ENCODE measurements around the gene TECPR2. TPM values are rescaled to one million over a fixed set of nuclear protein-coding genes. Genes with fewer than 3 reads are reported as not detected.

The TECPR2 gene
- total RNA-seq, 1 donor from 2014 or later: 8.4 TPM

GRCh38 chr14:102490456-102490855 lies 127.7 kb downstream of the TECPR2 start:
- Histone ChIP-seq H3K27ac (no peak overlapping the region), H3K79me2 (ENCODE audit: low read depth) (no peaks in the 10 kb centered on the region), H3K27me3 (no peaks in the 10 kb centered on the region), H3K9ac (no peak overlapping the region), H3K4me3 (no peak overlapping the region), H3K4me2 (no peak overlapping the region), H2AFZ (replicated peaks) (no peak overlapping the region), H4K20me1 (ENCODE audit: low read depth) (no peaks in the 10 kb centered on the region), H3K9me3 (ENCODE audit: low read depth) (no peaks in the 10 kb centered on the region), H3F3A (ENCODE audit: low read depth) (no peaks in the 10 kb centered on the region), H3K4me1 (no peaks in the 10 kb centered on the region), H3K36me3 (no peaks in the 10 kb centered on the region)
- DNase-seq (ENCODE audit: low spot score): no peak
- Mint-ChIP-seq H3K27ac (peak overlapping the region; percentile 66), H3K36me3 (peaks cover 4% of the 10 kb centered on the region), H3K27me3 (ENCODE audit: insufficient read depth, low read depth) (peaks cover 3% of the 10 kb centered on the region), H3K4me3 (no peak overlapping the region), H3K9me3 (no peaks in the 10 kb centered on the region), H3K4me1 (peaks cover 3% of the 10 kb centered on the region)
- no peak for TF ChIP-seq CTCF (IDR thresholded peaks at IDR 0.05)
- TF ChIP-seq EZH2 (IDR thresholded peaks at IDR 0.05): no peak
- TF ChIP-seq EZH2phosphoT487 (IDR thresholded peaks at IDR 0.05): no peak

GRCh38 chr14:102491366-102491765 lies 128.6 kb downstream of the TECPR2 start:
- H3K36me3 Mint-ChIP-seq: peaks cover 4% of the 10 kb centered on the region
- DNase-seq (ENCODE audit: low spot score): no peak
- peaks cover 5% of the 10 kb centered on the region for H3K27me3 Mint-ChIP-seq (ENCODE audit: insufficient read depth, low read depth)

GRCh38 chr14:102491786-102492530 lies 129.2 kb downstream of the TECPR2 start:
- H2AFZ ChIP-seq (replicated peaks): no peak overlapping the region
- H4K20me1 ChIP-seq (ENCODE audit: low read depth): no peaks in the 10 kb centered on the region
- H3K4me1 ChIP-seq: no peaks in the 10 kb centered on the region
- Mint-ChIP-seq H3K9me3 (no peaks in the 10 kb centered on the region), H3K27me3 (ENCODE audit: insufficient read depth, low read depth) (peaks cover 5% of the 10 kb centered on the region), H3K36me3 (peaks cover 4% of the 10 kb centered on the region), H3K4me1 (peaks cover 3% of the 10 kb centered on the region), H3K4me3 (no peak overlapping the region), H3K27ac (peak overlapping the region; percentile 69)
- H3K4me2 ChIP-seq: no peak overlapping the region
- H3K36me3 ChIP-seq: no peaks in the 10 kb centered on the region
- H3K4me3 ChIP-seq: no peak overlapping the region
- H3K27me3 ChIP-seq: no peaks in the 10 kb centered on the region
- H3K27ac ChIP-seq: no peak overlapping the region
- H3F3A ChIP-seq (ENCODE audit: low read depth): no peaks in the 10 kb centered on the region
- H3K79me2 ChIP-seq (ENCODE audit: low read depth): no peaks in the 10 kb centered on the region
- TF ChIP-seq EZH2phosphoT487 (IDR thresholded peaks at IDR 0.05) (no peak), CTCF (IDR thresholded peaks at IDR 0.05) (no peak), EZH2 (IDR thresholded peaks at IDR 0.05) (no peak)
- no peak overlapping the region for H3K9ac ChIP-seq
- H3K9me3 ChIP-seq (ENCODE audit: low read depth): no peaks in the 10 kb centered on the region
- DNase-seq (ENCODE audit: low spot score): no peak

More at GRCh38 chr14:102491366-102491765, 128.6 kb downstream of the TECPR2 start:
- Histone ChIP-seq H3K4me2 (no peak overlapping the region), H3F3A (ENCODE audit: low read depth) (no peaks in the 10 kb centered on the region), H2AFZ (replicated peaks) (no peak overlapping the region), H3K27me3 (no peaks in the 10 kb centered on the region), H3K9ac (no peak overlapping the region), H3K4me3 (no peak overlapping the region), H3K9me3 (ENCODE audit: low read depth) (no peaks in the 10 kb centered on the region), H3K36me3 (no peaks in the 10 kb centered on the region), H3K27ac (no peak overlapping the region), H3K79me2 (ENCODE audit: low read depth) (no peaks in the 10 kb centered on the region), H3K4me1 (no peaks in the 10 kb centered on the region), H4K20me1 (ENCODE audit: low read depth) (no peaks in the 10 kb centered on the region)
- H3K9me3 Mint-ChIP-seq: no peaks in the 10 kb centered on the region
- TF ChIP-seq EZH2 (IDR thresholded peaks at IDR 0.05) (no peak), CTCF (IDR thresholded peaks at IDR 0.05) (no peak), EZH2phosphoT487 (IDR thresholded peaks at IDR 0.05) (no peak)
- no peak overlapping the region for H3K27ac Mint-ChIP-seq
- no peak overlapping the region for H3K4me3 Mint-ChIP-seq
- H3K4me1 Mint-ChIP-seq: peaks cover 3% of the 10 kb centered on the region

All from neural progenitor cell (in vitro differentiated cells).